Stimulated activated naive CD4-positive, alpha-beta T cell (primary cell): ENCODE data around the gene OXNAD1.

Source experiments
- DNase-seq, 6 experiments: peaks; one replicate each; lab custom pipeline; 2025; lab: John Stamatoyannopoulos, UW

Gene OXNAD1

DNA sequence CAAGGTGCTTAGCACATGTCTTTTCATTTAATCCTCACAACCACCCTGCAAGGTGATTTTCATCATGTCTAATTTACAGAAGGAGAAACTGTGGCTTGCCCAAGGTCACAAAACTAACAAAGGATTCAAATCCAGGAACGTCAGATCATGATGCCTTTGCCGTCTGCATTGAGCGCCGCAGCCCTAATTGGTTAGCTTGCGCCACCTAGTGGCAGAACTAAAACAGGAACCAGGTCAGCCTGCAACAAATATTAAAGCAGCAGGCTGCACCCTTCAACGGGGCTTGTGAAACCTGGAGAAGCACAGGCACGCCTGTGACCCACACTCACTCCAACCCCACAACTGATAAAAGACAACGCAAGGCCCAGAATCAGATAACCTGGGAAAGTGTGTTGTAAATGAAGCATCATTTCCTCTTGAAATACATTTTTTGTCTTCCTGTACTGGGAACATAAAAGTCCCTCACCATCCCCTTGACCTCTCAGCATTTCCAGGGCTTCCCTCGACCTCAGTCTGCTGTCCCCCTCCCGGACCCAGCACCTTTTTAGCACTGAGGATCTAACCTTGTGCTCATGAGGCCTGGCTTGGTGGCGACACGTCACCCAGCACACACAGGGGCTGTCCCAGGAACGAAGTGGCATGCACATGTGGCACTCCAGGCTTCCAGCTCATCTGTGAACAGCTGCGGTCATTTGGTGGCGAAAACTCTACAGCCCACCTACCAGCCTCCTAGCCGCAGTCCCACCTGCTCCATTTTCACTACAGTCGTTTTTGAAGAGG lies 17.5 kb upstream of the OXNAD1 start:
- peak; percentile 31 to 81 (median 66) for DNase-seq

DNA sequence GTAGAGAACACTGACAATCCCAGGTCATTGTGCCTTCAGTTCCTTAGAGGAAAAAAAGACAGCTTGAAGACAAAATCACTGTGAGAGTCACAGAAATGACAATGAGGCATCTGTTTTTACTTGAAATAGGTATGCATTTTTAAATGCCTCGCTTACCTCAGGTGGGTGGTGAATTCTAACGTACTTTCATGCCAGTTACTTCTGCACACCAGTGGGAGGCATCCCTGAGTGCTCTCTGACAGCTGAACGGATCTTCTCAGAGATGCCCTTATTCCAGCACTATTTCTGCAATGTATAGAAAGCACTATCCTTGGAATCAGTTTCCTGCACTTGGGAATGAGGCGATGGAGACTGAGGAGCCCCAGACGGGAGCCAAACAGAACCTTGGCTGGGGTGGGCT lies 16.5 kb upstream of the OXNAD1 start:
- DNase-seq = no peak

DNA sequence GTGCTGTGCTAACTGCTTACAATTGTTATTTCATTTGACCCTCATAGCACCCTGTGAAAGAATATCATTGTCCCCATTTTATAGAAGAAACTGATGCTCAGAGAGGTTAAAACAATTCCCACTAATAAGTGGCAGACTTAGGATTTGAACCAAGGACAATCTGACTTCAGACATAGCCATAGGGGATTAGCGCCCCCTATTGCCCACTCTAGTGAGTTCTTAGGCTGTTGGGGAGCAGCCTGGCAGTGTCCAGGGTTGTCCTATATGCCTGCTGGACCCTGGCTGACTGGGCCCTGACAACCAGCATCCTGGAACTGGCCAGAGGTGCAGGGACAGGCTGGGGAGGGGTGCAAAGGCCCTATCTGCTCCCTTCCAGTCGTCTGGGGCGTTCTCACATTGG lies 15.7 kb upstream of the OXNAD1 start:
- no peak for DNase-seq

DNA sequence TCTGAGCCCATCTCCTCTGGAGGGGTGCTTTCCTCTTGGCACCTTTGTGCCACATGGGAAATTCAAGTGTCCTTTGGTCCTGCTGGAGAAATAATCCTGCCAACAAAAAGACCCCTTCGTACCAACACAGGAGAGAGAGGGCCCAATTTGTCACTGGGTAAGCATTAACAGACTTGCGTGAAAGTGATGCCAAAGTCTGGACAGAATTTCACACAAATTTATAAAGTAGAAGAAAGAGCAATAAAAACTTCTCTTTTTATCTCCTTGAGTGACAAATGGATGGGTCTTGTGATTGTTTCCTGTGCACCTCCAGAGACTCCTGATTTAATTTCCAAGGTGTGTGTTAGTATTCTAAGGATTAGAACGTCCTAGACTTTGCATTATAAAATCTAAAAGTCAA lies 15.1 kb upstream of the OXNAD1 start:
- no peak for DNase-seq

DNA sequence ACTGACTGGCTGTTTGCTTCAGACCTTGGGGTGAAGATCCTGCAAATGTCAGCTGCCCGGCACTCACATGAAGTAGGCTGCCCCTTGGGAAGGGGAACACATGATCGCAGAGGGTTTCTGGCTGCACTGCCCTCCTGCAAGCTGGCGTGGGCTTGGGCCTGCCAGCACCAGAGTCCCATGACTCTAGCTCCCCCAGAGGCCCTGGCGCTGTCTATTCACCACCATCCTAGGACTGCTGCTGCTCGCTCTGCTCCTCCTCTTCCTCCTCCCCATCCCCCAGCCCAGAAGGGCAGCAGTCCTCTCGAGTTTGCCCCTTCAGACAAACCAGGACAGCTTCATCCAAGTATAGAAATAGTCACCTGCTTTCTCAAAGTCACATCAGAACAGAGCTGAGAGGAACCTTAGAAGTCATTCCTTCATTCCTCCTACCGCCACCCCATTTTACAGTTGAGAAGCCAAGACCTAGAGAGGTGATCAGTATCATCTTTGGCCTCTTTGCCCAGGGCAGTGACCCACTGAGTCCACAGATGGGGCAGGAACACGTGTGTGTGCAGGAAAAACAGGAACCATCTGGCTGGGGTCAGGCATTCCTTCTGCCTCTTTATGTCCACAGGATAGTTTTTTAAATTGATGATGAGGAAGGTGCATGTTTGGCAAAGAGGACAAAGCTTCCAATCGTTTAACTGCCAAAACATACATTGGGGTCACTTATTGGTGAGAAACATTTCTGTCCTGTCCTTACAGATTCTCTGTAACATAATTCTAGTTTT lies 13.5 kb upstream of the OXNAD1 start:
- no peak for DNase-seq

DNA sequence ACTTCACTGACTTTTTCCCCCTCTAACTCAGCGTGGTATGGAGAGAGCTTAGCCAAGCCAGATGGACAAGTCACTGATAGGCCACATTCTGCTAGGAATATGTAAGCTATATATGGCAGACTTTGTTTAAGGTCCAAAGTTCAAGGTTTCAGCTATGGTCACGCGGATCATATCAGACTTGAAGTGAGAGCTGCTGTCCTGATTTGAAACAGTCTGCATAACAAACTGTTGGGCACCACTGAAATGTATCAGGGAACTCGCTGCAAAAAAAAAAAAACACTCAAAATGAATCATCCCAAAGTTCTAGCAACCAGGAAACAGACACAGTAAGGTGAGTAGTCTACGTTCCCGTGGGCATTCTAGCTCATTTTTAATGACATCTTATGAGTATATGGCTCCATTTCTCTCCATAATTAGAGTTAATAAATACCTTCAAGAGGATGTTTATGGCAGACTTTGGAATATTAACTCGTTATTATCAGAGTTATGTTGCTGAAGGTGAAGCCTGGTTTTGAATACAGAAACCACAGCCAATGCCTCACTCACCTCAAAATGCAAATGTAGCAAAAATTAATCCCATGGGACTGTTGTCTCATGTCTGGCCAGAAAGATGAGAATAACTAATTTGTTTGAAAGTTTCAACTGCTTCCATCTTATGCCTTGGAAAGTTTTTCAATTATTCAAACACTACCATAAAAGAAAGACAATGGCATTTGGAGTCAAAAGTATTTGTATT lies 12.6 kb upstream of the OXNAD1 start:
- no peak for DNase-seq

DNA sequence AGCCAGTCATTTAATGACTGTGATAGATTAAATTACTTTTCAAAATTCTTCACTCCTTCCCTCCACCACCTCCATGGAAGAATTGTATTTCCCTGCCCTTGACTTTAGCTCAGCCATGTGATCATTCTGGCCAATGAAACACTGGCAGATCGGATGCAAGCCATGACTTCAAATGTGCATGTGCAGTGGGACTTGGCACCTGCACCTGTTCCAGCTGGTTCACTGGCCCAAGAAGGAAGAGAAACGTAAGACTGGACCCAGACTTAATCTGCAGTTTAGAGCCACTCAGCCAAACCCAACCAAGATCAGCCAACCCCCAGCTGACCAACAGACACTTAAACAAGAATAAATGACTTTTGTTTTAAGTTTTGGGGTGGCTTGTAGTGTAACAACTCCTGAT lies 12.0 kb upstream of the OXNAD1 start:
- DNase-seq = no peak

DNA sequence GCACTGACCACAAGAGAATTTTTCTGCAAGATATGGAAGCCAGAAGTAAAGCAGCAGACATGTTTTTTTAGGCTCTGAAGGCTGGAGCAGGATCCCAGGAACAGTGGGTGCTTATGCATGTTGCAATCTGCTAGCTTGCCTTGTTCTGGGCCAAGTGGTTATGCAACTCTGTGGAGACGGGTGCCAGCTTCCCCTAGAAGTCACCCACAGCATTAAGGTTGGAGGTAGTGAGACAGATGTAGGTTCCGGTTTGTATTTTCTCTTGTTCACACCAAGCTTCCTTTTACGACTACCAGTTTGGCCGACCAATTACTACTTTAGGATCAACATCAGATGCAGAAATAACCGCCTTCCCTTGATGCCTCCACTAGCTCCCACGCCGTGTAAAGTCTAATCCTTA lies 11.4 kb upstream of the OXNAD1 start:
- DNase-seq = no peak

DNA sequence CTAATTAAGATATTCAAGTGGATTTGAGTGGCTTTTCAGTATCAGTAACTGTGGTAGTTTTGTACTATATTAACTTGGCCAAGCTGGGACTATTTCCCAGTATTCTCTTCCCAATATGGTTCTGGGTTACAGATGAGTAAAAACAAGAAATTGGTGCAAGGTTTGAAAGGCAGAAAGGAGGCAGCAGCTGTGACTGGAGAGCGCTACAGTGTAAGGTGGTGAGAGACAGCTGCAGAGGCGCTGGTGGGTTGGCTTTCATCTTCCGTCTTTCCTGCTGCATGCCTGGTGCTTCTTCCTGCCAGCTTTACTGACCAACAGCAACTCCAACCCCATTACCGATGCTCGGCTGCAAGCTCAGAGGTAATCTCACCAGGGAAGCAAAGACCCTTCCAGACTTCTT lies 10.1 kb upstream of the OXNAD1 start:
- DNase-seq = no peak

DNA sequence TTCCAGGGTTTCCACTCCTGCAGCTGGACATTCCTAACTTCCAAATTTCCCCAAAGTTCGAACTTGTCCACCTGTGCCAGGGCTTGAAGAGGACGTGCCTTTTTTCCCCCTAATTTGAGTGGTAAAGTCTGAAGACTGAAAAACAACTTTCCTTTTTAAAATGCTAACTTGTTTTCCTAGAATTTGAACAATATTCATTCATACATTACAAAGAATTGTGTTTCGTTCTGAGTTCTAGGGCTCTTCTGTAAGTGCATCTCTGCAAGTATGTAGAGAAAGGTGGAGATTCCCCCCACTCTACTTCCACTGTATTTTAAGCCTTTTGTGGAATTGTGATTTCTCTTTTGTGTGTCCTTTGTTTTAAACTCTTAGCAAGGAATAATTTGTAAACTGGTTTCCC lies 9.7 kb upstream of the OXNAD1 start:
- DNase-seq = no peak

DNA sequence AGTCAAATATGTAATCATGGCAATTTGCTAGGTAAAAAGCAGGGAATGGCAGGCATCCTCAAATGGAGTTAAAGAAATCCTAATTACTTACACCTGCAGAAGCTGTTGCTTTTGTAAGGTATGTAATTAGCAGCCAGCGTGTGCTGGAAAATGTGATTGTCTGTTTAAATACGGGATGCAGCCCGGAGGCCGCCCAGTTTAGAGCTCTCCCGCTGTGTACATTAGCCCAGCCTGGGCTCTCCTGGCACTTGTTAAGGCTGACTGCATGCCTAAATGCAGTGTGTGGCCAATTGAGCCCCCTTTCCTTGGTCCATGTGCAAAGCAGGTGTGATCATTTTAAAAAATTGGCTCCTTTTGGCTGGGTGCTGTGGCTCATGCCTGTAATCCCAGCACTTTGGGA lies 9.3 kb upstream of the OXNAD1 start:
- no peak for DNase-seq

DNA sequence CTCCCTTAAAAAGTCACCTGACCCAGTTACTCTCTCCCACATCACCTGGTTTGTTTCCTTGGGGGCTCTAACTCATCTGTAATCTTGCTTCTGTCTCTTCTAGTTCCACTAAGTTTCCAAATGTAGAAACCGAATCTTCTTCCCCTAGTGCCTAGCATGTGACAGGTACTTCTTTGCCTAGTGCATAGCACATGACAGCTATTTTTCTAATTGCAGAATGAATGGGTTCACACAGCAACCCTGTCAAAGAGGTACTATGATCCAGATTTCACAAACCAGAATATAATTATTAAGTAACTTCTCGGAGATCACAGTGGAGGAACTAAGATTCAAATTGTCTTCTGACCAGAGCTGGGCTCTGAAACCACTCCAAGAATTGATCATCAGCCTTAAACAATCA lies 7.7 kb upstream of the OXNAD1 start:
- DNase-seq = no peak

DNA sequence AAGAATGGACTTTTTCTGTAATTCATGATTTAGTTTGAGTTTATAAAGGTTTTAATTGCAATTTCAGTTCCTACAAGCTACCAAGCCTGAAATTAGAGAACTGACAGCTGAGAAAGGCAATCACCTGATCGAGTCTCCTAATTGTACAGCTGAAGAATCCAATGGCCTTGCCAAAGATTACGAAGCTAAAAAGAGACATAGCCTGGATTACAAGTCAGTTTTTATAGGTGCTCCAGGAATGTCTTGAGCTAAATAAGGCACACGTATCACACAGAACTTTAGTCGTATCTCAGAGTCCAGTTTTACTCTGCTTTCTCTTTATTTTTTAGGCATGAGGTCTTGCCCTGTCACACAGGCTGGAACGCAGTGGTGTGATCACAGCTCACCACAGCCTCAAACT lies 6.8 kb upstream of the OXNAD1 start:
- no peak for DNase-seq

DNA sequence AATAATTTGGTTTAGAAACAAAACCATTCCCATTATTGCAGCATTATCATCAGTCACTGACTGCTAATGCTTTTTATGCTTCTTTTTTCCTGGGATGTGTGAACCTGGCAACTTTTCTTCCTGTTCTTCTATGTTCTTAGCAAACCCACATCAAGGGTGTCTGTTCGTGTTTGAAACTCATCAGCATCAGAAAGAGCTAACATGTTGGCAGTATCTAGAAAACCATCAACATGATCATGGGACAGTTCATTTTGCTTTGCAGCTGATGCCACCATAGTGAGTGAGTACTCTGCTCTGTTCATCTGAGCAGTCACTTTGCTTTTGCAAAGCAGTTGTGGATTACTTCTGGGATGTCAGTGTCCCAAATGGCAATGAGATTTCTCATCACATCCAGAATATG lies 6.1 kb upstream of the OXNAD1 start:
- DNase-seq = peak in 2 of 6 experiments; percentile 7 to 9

DNA sequence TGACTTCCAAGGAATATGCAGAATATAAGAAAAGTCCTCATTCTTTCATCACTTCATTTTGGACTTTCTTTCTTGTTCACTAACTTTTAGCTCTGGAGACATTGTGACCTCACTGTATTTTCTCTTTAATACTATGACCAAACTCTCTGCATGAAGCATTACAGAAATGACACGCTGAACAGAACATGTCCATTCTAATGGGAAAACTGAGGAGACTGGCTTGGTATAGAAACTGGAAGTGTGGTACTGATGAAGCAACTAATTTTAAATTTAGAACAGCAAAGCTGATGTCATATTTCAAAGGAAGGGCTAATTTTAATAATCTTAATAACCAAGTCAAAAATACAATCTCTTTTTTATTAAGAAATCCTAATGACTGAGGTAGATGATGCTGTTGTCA lies 5.0 kb upstream of the OXNAD1 start:
- no peak for DNase-seq

DNA sequence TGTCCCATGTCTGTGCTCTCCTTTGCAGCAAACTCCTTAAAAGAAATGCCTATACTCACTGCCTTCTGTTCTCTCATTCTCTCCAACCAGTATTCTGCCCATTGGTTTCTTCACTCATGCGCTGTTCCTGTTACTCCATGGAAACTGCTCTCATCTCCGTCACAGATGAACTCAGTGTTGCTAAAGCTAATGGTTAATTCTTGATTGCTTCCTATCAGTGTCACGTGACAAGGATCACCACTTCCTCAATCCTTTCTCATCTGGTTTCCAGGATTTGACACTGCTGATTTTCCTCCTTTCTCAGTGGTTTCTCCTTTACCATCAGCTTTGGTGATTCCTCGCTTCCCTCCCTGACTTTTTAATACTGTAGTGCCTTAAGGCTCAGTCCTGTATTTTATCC lies 2.8 kb upstream of the OXNAD1 start:
- DNase-seq = no peak

DNA sequence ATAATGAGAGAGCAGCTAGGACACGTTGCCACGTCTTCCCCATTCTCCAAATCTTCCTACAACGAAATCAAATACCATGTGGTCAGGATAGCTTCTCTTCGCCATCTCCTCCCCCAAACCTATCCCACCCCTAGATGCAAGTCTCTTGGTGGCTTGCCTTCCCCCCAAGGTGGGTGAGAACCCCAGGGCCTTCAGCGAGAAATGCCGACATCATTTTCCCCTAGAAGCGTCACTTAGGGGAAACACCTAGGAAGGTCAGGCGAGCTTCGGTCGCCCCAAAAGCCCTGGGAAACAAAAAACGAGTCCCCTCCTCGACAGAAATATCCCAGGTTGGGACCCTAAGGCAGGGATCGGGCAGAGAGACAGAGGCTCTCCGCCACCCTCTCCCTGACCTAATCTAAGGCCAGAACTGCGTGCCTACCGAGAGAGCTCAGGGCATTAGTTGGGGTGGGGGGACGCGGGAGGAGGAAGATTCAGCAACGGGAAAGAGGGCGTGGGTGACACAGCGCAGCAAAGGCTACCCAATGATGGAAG lies 771 bp upstream of the OXNAD1 start:
- no peak for DNase-seq

DNA sequence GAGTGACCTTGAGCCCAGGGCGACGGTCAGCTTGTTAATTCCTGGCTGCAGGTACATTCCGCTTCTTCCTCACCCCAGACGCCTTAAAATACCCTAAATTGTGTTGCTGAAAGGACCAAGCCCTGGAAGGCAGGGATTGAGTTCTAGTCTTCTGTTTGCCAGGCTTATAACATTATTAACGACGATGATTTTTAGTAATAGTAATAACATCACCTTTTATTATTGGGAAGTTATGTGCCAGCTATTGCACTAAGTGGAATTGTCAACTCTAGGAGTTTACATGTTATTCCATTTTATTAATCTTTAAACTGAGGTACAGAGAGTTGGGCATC lies 409 bp downstream of the OXNAD1 start:
- DNase-seq = no peak

DNA sequence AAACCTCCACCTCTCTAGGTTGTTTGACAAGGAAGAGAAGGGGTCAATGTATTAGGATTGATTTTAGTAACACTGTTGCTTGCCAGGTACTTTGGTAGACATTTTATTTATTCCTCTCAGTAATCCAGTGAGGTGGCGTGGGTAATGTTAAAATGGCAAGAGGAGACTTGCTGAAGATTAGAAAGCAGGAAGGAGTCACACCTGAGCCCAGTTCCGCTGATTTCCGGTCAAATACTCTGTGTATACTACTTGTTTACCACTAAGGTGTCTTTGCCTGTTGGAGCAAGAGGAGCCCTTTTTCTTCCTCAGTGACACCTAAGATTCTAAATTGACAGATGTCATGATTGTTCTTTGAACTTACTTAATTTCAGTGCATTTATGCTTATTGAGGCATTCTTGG lies 1.7 kb downstream of the OXNAD1 start:
- DNase-seq = no peak

DNA sequence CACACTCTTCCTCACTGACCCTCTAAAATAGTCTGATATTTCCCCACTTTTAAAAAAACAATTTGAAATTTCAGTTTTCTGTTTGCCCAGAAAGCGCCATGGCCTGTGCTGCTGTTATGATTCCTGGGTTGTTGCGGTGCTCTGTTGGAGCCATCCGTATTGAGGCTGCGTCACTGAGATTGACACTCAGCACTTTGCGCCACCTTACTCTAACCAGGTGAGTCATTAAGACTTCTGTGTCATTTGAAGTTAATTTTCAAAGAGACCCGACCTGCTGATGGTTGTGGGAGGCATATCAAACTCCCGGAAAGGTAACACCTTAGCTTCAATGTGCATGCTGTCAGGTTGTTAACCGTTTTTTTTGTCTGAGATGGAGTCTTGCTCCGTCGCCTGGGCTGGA lies 5.8 kb downstream of the OXNAD1 start:
- no peak for DNase-seq

DNA sequence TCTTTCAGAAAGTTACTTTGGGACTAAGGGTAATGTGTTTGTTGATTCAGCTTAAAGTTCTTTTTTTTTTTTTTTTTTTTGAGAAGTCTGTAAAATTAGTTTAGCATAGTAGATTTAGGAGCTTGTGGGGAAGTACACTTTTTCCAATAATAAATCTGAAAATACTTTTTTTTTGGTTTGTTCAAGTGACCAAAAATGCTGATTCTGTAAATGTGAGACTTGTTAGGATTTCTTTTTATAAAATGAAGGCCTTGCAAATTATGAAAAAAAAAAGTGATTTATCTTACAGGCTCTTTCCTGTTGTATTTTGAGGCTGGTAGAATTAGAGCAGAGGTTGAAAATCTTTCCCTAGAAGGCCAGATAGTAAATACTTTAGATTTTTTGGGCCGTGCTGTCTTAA lies 7.6 kb downstream of the OXNAD1 start:
- DNase-seq = no peak

DNA sequence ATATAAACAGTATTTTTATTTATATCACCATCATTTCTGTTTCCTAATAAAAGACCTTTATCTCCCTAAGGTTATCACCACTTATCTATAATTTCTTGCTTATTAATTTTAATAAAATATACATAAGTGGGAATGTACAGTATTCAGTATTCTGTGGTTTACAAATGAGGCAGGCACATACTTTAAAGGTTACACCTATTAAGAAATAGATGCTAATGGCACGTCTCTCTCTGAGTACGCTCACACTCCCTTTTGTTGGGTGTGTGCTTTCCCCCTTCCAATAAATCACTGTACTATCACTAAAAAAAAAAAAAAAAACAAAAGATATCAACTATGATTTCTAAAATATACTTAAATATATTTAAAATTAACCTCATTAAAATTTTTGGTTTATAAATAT lies 8.9 kb downstream of the OXNAD1 start:
- no peak for DNase-seq

DNA sequence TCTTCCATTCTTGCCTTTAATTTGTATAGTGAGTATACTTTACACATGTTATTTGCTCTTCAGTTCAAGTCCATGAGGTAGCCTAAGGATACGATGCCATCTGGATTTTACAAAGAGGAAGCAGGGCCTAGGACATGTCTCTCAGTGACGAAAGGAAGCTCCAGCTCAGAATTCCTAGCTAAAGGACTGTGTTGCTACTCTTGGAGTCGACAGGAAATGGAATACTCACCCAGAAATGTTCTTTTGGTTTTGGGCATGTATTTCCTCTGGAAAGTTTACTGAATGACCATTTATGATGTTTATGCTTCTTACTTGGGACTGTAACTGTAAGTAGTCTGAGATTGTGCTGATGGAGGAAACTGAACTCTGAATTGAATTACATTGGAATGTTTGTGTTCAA lies 12.5 kb downstream of the OXNAD1 start:
- no peak for DNase-seq
